PFSK-1 (cell line): ENCODE results near the gene PRSS1.

Experiments
- FOXP2 ChIP-seq: optimal IDR thresholded peaks from 2 replicates; pipeline ENCODE3; 2011; ENCODE audit warnings: borderline replicate concordance, control low read depth, inconsistent platforms; ENCODE audit not compliant: insufficient read depth; ENCODE audit errors: extremely low read length, extremely low read depth
- POLR2AphosphoS5 ChIP-seq: IDR thresholded peaks from 2 replicates; pipeline ENCODE4 v1.6.1; 2012; ENCODE audit warnings: low read depth, mild to moderate bottlenecking, control low read depth, low read length, moderate library complexity
- REST ChIP-seq, 2 experiments: IDR thresholded peaks; 2 replicates each; pipeline versions ENCODE4 v1.6.1 to v1.8.0; 2011 to 2012; ENCODE audit warnings: low read depth in 2 of 2, low read length in 2 of 2, control low read depth in 1 of 2, inconsistent platforms in 1 of 2, mild to moderate bottlenecking in 1 of 2, moderate library complexity in 1 of 2; ENCODE audit not compliant: insufficient read depth in 1 of 2
- SIN3A ChIP-seq: IDR thresholded peaks from 2 replicates; pipeline ENCODE4 v1.6.1; 2012; ENCODE audit warnings: mild to moderate bottlenecking, low read length, moderate library complexity, borderline replicate concordance; ENCODE audit not compliant: insufficient read depth
- TAF1 ChIP-seq: IDR thresholded peaks from 2 replicates; pipeline ENCODE4 v1.6.1; 2012; ENCODE audit warnings: low read length, control low read depth, borderline replicate concordance; ENCODE audit not compliant: insufficient read depth

Gene PRSS1

GRCh38 chr7:142774826-142775225 is 25.6 kb downstream of the PRSS1 start:
- no peak for TF ChIP-seq SIN3A
- TF ChIP-seq TAF1: no peak
- TF ChIP-seq REST (IDR thresholded peaks at IDR 0.05; ENCODE audit: insufficient read depth in 1 of 2, low read depth in 2 of 2, low read length in 2 of 2): no peak
- no peak for TF ChIP-seq POLR2AphosphoS5
- TF ChIP-seq FOXP2: no peak

DNA sequence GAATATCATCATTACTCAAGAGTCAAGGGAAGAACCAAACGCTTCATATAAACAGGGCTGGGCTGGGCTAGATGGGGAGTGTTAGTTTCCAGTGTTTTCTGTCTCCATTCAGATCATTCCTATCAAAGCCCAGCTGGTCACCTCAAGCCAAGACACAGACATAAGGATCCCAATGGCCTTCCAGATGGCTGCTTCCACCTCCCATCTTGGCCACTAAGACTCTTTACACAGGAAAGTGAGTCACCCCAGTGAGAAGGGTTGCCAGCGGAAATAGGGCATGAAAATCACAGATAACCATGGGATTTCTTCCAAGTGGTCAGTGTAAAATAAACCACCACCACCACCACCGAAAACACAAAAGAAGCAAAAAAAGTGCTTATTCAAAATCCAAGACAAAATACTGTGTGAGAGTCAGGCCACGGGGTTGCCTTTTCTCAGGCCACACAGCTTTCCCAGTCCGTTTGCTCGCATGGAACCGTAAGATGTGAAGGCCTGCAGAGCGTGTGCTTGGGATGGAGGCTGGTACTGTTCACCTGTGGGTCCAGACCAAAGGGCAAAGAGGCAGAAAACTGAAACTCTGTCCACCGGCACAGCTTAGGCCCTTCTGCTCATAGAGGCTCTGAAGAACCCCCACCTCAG is 27.1 kb downstream of the PRSS1 start:
- TF ChIP-seq REST (IDR thresholded peaks at IDR 0.05; ENCODE audit: insufficient read depth in 1 of 2, low read depth in 2 of 2, low read length in 2 of 2) (no peak), SIN3A (no peak), POLR2AphosphoS5 (no peak), FOXP2 (no peak), TAF1 (no peak)

GRCh38 chr7:142777318-142777717 is 28.0 kb downstream of the PRSS1 start:
- TF ChIP-seq REST (IDR thresholded peaks at IDR 0.05; ENCODE audit: insufficient read depth in 1 of 2, low read depth in 2 of 2, low read length in 2 of 2) (no peak), POLR2AphosphoS5 (no peak), TAF1 (no peak), SIN3A (no peak), FOXP2 (no peak)

DNA sequence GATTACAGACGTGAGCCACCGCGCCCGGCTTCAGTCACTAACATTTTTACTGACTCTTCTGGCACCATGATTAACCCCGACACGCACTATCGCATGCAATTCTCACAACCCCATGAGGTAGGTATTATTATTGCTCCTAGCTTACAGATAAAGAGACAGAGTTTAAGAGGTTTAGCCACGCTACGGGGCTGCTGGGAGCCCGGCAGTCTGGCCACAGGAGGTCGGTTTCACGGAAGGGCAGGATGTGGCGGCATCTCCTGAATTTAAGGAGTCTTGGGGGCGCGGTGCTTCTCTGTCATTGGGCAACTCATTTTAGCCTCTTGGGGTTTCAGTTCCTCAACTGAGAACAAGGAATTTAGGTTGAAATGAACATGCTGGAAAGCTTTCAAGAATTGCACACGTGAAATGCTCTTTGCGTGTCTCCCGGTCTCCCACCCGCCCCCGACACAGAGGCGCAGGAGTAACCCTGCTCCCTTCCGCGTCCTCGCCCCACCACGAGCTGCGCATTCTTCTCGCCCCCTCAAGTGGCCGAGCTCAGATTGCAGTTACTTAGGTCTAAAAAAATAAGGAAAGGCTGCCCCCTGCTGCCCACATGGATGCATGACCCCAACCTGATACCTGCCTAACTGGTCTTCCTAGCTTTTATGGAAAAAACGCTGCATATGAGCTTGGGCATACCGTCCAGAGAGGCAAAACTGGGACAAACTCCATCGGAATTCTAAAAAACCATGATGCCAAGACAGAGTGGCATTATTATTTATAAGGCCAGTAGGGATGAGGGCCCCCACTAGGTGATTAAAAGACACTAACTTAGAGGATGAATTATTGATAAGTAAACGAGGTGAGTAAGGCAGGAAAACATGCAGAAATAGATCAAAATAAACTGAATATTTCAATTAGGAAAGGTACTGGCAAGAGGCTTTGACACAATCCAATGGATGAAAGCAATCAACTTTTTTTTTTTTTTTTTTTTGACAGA is 33.9 kb downstream of the PRSS1 start:
- no peak for TF ChIP-seq SIN3A
- no peak for TF ChIP-seq FOXP2

GRCh38 chr7:142784096-142784495 is 34.8 kb downstream of the PRSS1 start:
- TF ChIP-seq FOXP2: no peak
- no peak for TF ChIP-seq REST (IDR thresholded peaks at IDR 0.05; ENCODE audit: insufficient read depth in 1 of 2, low read depth in 2 of 2, low read length in 2 of 2)
- no peak for TF ChIP-seq POLR2AphosphoS5
- TF ChIP-seq SIN3A: no peak
- no peak for TF ChIP-seq TAF1
